ENCODE data around the gene CCL1. TPM values are rescaled to one million over a fixed set of nuclear protein-coding genes. Genes with fewer than 3 reads are reported as not detected.

CCL1 gene
- polyA plus RNA-seq, 1 of the 3 experiments (the other 2 are of a cell fraction), result not detected

- no peak for DNase-seq
- no peaks in the 10 kb centered on the region for H3K9me3 ChIP-seq
- 43% methylated on average over 4 of the region's 4 CpGs for WGBS (ENCODE audit: low lambda C conversion rate)
- H3K4me2 ChIP-seq, result no peak overlapping the region
- no peaks in the 10 kb centered on the region for H3F3A ChIP-seq (replicated peaks; ENCODE audit: insufficient read depth)
- H3K79me2 ChIP-seq (ENCODE audit: insufficient read depth), result no peaks in the 10 kb centered on the region
- ChIA-PET POLR2A (no interaction called here), CTCF (interaction anchor here (1.8 to 5.1 kb wide), 2 partner anchors 11 to 149 kb away, joined by 11 to 48 read pairs; partner anchors contain the start of gene CCL1)
- H2AFZ ChIP-seq (ENCODE audit: low read depth), result no peak overlapping the region
- no peak overlapping the region for H3K4me3 ChIP-seq (ENCODE audit: low read depth in 2 of 2, low read length in 1 of 2)
- no peaks in the 10 kb centered on the region for H3K27me3 ChIP-seq (ENCODE audit: insufficient read depth)
- H3K9me2 ChIP-seq, result no peaks in the 10 kb centered on the region
- no peaks in the 10 kb centered on the region for H3K4me1 ChIP-seq (ENCODE audit: control insufficient read depth in 1 of 2, insufficient read depth in 2 of 2, low read depth in 1 of 2, low read length in 1 of 2)
- no peaks in the 10 kb centered on the region for H3K36me3 ChIP-seq (replicated peaks in 1 of 2; ENCODE audit: control insufficient read depth in 1 of 2, insufficient read depth in 2 of 2, low read length in 1 of 2)
- no peak overlapping the region for H3K9ac ChIP-seq
- H3K27ac ChIP-seq (ENCODE audit: low read depth in 2 of 2, low read length in 1 of 2), result no peak overlapping the region
- no peaks in the 10 kb centered on the region for H4K20me1 ChIP-seq (ENCODE audit: insufficient read depth)
- TF ChIP-seq USF1 (IDR thresholded peaks at IDR 0.05; ENCODE audit: borderline replicate concordance, low read depth), result no peak
- no peak for TF ChIP-seq RXRA (IDR thresholded peaks at IDR 0.05; ENCODE audit: borderline replicate concordance, low read depth)
- no peak for TF ChIP-seq USF2 (IDR thresholded peaks at IDR 0.05; ENCODE audit: borderline replicate concordance, low read depth, low read length)
- TF ChIP-seq TEAD4 (IDR thresholded peaks at IDR 0.05; ENCODE audit: borderline replicate concordance, insufficient read depth), result no peak
- no peak for TF ChIP-seq GABPA (IDR thresholded peaks at IDR 0.05; ENCODE audit: low read depth)
- no peak for TF ChIP-seq NFIC (IDR thresholded peaks at IDR 0.05; ENCODE audit: borderline replicate concordance)
Measured at GRCh38 chr17:34349751-34350150, 13.3 kb downstream of the CCL1 start.

- CTCF ChIA-PET, result interaction anchor here (5.1 kb wide), 1 partner anchor 14 kb away, joined by 48 read pairs; the partner anchor contains the start of gene CCL1
- Histone ChIP-seq H3K36me3 (replicated peaks in 1 of 2; ENCODE audit: control insufficient read depth in 1 of 2, insufficient read depth in 2 of 2, low read length in 1 of 2) (no peaks in the 10 kb centered on the region), H3K9me2 (no peaks in the 10 kb centered on the region), H3K4me3 (ENCODE audit: low read depth in 2 of 2, low read length in 1 of 2) (no peak overlapping the region), H3K4me1 (ENCODE audit: control insufficient read depth in 1 of 2, insufficient read depth in 2 of 2, low read depth in 1 of 2, low read length in 1 of 2) (no peaks in the 10 kb centered on the region), H3K79me2 (ENCODE audit: insufficient read depth) (no peaks in the 10 kb centered on the region), H3K27me3 (ENCODE audit: insufficient read depth) (no peaks in the 10 kb centered on the region), H3K9me3 (no peaks in the 10 kb centered on the region), H4K20me1 (ENCODE audit: insufficient read depth) (no peaks in the 10 kb centered on the region), H3K9ac (no peak overlapping the region), H2AFZ (ENCODE audit: low read depth) (no peak overlapping the region), H3K4me2 (no peak overlapping the region), H3K27ac (ENCODE audit: low read depth in 2 of 2, low read length in 1 of 2) (no peak overlapping the region), H3F3A (replicated peaks; ENCODE audit: insufficient read depth) (no peaks in the 10 kb centered on the region)
- WGBS (ENCODE audit: low lambda C conversion rate), result 9% methylated on average over 4 of the region's 4 CpGs
- no peak for DNase-seq
- POLR2A ChIA-PET, result no interaction called here
- no peak for TF ChIP-seq MAX (IDR thresholded peaks at IDR 0.05; ENCODE audit: low read depth)
- no peak for TF ChIP-seq ELF1 (IDR thresholded peaks at IDR 0.05)
- no peak for TF ChIP-seq CHD2 (IDR thresholded peaks at IDR 0.05; ENCODE audit: low read length, partially characterized antibody)
- TF ChIP-seq POLR2AphosphoS5 (IDR thresholded peaks at IDR 0.05; ENCODE audit: low read depth, low read length), result no peak
Measured at GRCh38 chr17:34347063-34347462, 16.0 kb downstream of the CCL1 start.

- H3K9me3 ChIP-seq, result no peaks in the 10 kb centered on the region
- H3K4me3 ChIP-seq (ENCODE audit: low read depth in 2 of 2, low read length in 1 of 2), result no peak overlapping the region
- DNase-seq, result no peak
- no peaks in the 10 kb centered on the region for H3K36me3 ChIP-seq (replicated peaks in 1 of 2; ENCODE audit: control insufficient read depth in 1 of 2, insufficient read depth in 2 of 2, low read length in 1 of 2)
- H4K20me1 ChIP-seq (ENCODE audit: insufficient read depth), result no peaks in the 10 kb centered on the region
- H3K4me2 ChIP-seq, result no peak overlapping the region
- no peak overlapping the region for H3K27ac ChIP-seq (ENCODE audit: low read depth in 2 of 2, low read length in 1 of 2)
- H2AFZ ChIP-seq (ENCODE audit: low read depth), result no peak overlapping the region
- no peaks in the 10 kb centered on the region for H3K9me2 ChIP-seq
- no peaks in the 10 kb centered on the region for H3K79me2 ChIP-seq (ENCODE audit: insufficient read depth)
- no peaks in the 10 kb centered on the region for H3K27me3 ChIP-seq (ENCODE audit: insufficient read depth)
- H3K4me1 ChIP-seq (ENCODE audit: control insufficient read depth in 1 of 2, insufficient read depth in 2 of 2, low read depth in 1 of 2, low read length in 1 of 2), result no peaks in the 10 kb centered on the region
- WGBS (ENCODE audit: low lambda C conversion rate), result 45% methylated on average over 2 of the region's 2 CpGs
- H3K9ac ChIP-seq, result no peak overlapping the region
- ChIA-PET CTCF (interaction anchor here (1.2 kb wide), 1 partner anchor 19 kb away, joined by 4 read pairs; no protein-coding TSS in a partner anchor), POLR2A (no interaction called here)
- no peaks in the 10 kb centered on the region for H3F3A ChIP-seq (replicated peaks; ENCODE audit: insufficient read depth)
- no peak for TF ChIP-seq NRF1 (IDR thresholded peaks at IDR 0.05; ENCODE audit: low read depth, low read length)
- TF ChIP-seq REST (IDR thresholded peaks at IDR 0.05; ENCODE audit: low read depth, low read length), result no peak
- TF ChIP-seq EZH2phosphoT487 (IDR thresholded peaks at IDR 0.05; ENCODE audit: borderline replicate concordance, low read depth), result no peak
Measured at GRCh38 chr17:34341916-34342315, 21.1 kb downstream of the CCL1 start.

Data from SK-N-SH (cell line).